HCT116 (cell line): ENCODE measurements around the gene CSN2.

Experiments
- TF ChIP-seq, protein P1 (sequence below): IDR thresholded peaks from 2 replicates; pipeline ENCODE4 v1.6.1; 2012
- TF ChIP-seq, protein P2 (sequence below), 3 experiments: fragments of 200-600 bp in 1 of 3; sonication (generic) in 1 of 3; IDR thresholded peaks in 2 of 3; conservative IDR thresholded peaks in 1 of 3; 2 replicates each; pipeline ENCODE4 v1.5.1; 2012 to 2017; ENCODE audit warnings: low read depth in 2 of 3, low read length in 2 of 3, antibody characterized with exemption in 1 of 3, borderline replicate concordance in 1 of 3, control low read depth in 1 of 3, mild to moderate bottlenecking in 1 of 3, mixed read lengths in 1 of 3, mixed run types in 1 of 3, moderate library complexity in 1 of 3; ENCODE audit not compliant: insufficient read depth in 1 of 3

DNA sequence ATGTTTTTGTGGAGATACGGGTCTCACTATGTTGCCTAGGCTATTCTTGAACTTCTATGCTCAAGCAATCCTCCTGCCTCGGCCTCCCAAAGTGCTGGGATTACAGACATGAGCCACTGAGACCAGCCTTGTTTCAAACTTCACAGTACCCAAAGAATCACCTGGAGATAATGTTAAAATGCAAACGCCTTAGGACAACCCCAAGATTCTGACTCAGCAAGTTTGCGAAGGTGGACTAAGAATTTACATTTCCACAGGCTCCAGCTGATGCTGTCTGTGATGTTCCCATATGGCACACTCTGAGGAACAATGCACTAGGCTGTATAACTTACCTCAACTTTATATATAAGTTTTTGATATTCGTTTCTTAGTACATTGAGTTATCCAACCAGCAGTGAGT is 29.3 kb upstream of the CSN2 start:
- TF ChIP-seq, protein P1, sequence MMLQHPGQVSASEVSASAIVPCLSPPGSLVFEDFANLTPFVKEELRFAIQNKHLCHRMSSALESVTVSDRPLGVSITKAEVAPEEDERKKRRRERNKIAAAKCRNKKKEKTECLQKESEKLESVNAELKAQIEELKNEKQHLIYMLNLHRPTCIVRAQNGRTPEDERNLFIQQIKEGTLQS = no peak
- TF ChIP-seq, protein P2, sequence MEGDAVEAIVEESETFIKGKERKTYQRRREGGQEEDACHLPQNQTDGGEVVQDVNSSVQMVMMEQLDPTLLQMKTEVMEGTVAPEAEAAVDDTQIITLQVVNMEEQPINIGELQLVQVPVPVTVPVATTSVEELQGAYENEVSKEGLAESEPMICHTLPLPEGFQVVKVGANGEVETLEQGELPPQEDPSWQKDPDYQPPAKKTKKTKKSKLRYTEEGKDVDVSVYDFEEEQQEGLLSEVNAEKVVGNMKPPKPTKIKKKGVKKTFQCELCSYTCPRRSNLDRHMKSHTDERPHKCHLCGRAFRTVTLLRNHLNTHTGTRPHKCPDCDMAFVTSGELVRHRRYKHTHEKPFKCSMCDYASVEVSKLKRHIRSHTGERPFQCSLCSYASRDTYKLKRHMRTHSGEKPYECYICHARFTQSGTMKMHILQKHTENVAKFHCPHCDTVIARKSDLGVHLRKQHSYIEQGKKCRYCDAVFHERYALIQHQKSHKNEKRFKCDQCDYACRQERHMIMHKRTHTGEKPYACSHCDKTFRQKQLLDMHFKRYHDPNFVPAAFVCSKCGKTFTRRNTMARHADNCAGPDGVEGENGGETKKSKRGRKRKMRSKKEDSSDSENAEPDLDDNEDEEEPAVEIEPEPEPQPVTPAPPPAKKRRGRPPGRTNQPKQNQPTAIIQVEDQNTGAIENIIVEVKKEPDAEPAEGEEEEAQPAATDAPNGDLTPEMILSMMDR (IDR thresholded peaks at IDR 0.05 in 2 of 3, conservative IDR thresholded peaks at IDR 0.05 in 1 of 3; ENCODE audit: borderline replicate concordance in 1 of 3, insufficient read depth in 1 of 3, low read depth in 2 of 3, low read length in 2 of 3) = no peak
